GM19468 (cell line): Measurements from ENCODE around the gene ZNF180.
A peak's percentile ranks its signal among the peaks of the same experiment; 100 is the strongest.
"Not testable (repeated sequence)": the region's sequence is repeated elsewhere in the genome, so short reads cannot be mapped to it uniquely, and the experiment has no call there.

Experiments used
- ATAC-seq: cut with Tn5 transposase; IDR thresholded peaks from one replicate; pipeline ENCODE4 v1.9.1; 2021; ENCODE audit warnings: mild to moderate bottlenecking, moderate library complexity, moderate number of reproducible peaks; ENCODE audit not compliant: unreplicated experiment; ENCODE audit errors: extremely low read depth

ZNF180 gene

DNA sequence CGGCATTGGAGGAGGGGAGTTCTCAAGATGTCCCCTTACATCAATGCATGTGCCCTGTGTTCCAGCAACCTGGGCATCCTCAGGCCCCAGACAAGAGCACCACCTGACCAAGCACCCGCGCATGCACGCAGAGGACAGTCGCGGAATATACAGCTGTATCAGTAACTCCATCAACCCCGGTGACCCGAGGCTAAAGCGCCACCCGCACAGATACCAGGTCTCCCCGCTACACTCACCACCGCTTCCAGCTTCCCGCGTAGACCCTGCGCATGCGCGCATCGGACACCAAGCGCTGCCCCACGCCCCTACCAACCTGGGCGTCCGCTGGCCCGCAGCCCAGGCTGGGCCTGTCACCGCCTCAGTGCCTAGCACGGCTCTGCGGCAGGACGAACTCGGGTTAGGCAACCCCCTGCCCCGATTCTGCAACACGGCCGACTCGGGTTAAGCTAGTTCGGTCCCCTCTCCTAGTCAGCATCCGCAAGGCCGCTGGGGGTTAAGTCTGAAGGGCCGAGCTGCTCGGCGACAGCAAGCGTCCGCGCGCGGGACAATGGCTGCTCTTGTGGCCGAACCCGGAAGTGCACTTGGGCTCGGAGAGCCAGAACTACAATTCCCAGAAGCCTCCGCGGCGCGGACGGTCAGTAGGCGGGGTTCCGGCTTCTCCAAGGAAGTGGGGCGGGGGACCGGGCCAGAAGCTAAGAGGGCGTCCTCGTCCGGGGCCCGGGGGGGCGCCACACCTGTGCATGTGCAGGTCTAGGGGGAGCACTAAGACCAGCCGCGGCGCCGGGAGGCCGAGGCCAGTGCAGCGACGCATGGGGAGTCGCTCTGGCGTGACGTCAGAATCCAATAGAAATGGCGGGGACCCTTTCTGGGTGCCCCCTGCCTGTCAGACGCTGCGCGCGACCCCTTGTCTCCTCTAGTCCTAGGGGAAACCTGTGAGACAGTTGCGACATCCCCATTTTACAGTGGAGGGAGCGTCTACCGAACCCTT is at the start of gene ZNF180:
ZNF180 (minus strand) TSS at position 561 of the 988 bp plus-strand sequence. CDS start 3,188 bp downstream, outside the sequence.
- ATAC-seq: peak; percentile 71

DNA sequence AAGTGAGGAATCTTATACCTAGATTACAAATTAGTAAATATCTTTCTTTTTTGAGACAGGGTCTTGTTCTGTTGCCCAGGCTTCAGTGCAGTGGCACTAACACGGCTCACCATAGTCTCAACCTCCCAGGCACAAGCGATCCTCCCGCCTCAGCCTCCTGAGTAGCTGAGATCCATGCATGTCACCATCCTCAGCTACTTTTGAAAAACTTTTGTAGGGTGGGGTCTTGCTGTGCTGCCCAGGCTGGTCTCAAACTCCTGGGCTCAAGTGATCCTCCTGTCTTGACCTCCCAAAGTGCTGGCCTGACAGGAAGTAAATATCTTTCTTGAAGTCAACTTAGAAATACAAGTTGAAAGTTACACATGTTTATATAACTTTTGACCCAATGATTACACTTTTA is 49.2 kb upstream of the ZNF180 start:
- no peak for ATAC-seq

DNA sequence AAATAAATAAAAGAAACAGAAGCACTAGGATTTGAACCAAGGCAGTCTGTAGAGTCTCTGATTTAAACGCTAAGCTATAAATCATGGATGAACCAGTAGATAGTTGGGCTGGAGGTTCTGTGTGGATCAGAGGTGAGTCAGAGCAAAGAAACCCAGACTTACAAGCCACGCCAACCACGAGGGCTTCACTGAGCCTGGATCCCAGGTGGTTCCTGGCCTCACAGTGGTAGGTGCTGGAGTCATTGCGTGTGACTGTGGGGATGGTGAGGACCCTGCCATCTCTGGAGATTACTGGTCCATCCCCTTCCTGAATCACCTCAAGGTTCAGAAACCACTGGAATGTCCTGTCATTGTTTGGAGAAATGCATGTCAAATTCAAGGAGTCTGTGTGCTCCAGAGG is 48.4 kb upstream of the ZNF180 start:
- ATAC-seq: no peak

DNA sequence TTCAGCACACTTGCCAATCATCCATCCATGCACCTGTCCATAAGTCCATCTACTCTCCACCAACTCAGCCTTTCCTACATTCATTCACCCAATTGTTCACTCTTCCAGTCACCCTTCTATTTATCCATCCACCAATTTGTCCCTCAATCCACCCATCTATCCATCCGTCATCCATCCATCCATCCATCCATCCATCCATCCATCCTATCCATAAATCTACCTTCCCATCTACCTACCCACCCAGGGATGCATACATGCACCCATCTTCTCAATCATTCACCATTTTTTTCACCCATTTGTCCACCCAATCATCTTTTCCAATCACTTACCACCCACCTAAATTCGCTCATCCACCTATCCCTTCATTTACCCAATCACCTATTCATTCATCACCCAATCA is 43.7 kb upstream of the ZNF180 start:
- no peak for ATAC-seq

DNA sequence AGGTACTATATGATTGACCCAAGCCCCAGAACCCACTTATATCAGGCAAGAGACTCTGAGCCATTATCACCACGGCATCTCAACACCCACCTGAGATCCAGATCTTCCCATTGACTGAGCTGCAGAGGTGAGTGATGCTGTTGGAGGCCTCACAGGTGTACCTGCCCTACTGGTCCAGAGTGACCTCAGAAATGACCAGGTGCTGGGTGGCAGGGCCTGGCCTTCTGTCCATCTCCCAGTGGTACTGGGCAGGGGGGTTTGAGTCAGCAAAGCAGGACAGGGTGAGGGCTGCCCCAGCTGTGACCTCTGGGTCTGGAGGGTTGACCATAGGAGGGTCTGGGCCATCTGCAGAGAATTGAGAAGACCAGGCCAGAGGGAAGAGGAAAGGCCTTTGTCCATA is 42.3 kb upstream of the ZNF180 start:
- no peak for ATAC-seq

DNA sequence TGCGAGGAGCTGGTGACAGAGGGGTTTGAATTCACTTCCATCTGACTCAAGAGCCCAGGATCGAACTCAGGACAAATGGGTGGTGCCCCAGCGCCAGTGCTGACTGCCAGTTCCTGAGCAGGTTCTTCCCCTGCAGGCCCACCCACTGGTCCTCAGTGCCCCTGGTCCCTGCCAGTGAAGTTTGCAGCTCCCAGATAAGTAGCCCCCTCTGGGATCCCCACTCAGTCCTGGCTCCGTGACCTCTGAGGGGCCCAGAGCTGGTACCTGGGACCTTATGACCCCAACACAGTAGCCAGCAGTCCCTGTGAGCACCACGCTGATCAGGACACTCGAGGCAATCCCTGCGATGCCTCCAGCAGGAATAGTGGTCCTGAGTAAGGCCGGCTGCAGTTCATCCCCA is 40.4 kb upstream of the ZNF180 start:
- ATAC-seq: no peak

DNA sequence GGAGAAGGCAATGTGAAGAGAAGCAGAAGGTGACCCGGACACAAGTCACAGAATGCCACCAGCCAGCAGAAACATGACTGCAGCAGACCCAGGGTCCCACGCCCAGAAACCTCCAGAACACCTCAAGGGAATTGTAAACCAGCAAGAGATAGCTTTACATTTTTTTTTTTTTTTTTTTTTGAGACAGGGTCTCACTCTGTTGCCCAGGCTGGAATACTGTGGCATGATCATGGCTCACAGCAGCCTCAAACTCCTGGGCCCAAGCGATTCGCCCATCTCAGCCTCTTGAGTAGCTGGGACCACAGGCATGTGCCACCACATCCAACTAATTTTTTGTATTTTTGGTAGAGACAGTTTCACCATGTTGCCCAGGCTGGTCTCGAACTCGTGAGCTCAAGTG is 39.7 kb upstream of the ZNF180 start:
- ATAC-seq: no peak

DNA sequence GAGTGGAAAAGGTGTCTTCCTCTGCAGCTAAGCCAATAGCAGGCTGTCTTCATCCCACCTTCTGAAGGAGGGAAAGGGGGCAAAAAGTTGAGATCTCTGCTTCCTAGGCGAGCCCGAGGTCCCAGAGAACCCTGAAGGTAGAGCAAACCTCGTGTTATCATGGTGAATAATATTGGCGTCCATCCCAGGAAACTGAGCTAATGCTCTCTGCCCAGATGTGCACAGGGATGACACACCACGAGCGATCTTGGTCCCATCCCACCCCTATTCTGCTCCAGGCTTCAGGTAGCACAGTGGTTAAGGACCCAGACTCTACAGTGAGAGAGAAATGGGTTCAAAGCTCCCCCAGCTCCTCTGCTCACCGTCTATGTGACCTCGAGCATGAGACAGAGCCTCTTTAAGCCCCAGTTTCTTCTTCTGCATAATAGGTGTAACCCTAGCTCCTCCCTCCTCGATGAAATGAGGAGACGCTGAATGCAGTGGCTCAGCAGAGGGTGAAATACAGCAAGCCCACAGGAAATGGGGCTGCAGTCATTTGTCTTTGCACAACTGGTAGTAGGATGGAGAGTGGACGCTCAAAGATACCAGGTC is 39.0 kb upstream of the ZNF180 start:
- ATAC-seq: no peak

DNA sequence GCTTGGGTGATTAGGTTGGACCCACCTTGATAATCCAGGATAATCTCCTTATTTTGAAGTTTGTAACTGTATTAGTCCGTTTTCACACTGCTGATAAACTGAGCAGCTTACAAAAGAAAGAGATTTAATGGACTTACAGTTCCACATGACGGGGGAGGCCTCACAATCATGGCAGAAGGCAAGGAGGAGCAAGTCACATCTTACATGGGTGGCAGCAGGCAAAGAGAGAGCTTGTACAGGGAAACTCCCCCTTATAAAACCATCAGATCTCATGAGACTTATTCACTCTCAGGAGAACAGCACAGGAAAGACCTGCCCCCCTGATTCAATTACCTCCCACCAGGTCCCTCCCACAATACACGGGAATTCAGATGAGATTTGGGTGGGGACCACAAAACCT is 35.0 kb upstream of the ZNF180 start:
- ATAC-seq: not testable (repeated sequence)

DNA sequence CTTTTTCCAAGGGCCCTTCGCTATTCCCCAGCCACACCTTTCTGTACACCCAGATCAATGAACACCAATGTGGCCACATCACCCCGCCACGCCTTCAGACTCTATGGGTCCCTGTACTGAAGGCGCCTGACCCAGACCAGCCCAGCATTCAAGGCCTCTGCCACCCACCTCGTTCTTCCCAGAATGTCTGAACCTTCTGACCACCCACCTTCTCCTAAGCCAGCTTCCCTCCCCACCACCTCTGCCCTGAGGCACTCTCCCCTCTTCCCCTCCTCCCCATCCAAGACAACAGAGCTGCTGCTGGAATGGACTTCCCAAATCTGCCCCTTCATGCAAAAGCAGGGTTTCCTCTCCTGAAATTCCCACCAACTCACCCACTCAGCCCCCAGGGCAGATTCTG is 32.5 kb upstream of the ZNF180 start:
- ATAC-seq: no peak

DNA sequence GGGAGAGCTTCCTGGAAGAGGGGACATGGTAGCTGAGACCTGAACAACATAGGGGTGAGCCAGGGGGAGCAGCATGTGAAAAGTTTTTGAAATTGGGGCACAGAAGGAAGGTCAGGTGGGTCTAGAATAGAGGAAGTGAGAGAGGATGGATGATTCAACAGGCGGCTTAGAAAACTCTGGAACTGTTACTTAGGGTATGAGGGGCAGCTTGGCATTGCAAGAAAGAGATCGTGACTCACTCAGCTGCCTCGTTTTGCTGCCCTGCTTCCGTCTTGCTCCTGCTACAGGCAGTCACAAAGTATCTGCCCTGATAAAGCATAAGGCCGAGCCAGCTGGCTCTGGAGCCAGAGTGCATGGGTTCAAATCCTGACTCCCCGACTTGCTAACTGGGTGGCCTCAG is 30.5 kb upstream of the ZNF180 start:
- ATAC-seq: no peak

DNA sequence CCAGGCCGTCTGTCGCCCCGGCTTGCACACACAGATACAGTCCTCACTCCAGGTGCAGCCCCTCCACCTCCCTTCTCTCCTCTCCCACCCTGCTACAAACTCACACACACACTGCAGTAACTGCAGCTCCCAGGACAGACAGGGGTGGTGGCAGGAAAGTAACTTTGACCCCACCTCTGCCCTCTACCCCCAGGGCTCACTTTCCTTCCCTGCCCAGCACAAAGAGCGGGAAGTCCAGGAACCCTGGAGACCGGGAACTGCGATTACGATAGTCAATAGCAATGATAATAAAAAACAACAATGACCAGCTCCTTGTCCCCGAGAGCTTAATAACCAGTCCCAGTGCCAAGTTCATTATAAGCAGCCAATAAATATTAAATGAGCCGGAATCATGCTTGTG is 29.2 kb upstream of the ZNF180 start, which contains the start of gene CEACAM20:
CEACAM20 (minus strand) TSS at position 140 of the 400 bp plus-strand sequence. CDS start 166 bp downstream, outside the sequence.
- ATAC-seq: no peak

DNA sequence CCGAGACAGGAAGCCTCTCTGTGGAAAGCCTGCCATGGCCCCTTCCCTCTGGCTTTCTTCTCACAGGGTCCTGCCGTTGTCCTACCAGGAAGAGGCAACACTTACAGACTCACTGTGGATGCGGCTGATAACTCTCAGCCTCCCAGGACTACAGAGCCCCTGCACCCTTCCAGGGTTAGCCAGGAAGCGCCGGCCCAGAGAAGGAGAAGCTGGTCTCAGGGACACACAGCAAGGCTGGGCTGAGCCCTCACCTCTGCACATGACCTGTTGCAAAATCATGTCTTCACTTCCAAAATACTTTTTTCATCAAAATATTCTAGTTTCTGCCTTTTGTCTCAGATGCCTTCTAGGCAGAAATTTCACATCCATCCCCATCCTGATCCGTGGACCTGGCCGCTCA is 27.2 kb upstream of the ZNF180 start:
- no peak for ATAC-seq

DNA sequence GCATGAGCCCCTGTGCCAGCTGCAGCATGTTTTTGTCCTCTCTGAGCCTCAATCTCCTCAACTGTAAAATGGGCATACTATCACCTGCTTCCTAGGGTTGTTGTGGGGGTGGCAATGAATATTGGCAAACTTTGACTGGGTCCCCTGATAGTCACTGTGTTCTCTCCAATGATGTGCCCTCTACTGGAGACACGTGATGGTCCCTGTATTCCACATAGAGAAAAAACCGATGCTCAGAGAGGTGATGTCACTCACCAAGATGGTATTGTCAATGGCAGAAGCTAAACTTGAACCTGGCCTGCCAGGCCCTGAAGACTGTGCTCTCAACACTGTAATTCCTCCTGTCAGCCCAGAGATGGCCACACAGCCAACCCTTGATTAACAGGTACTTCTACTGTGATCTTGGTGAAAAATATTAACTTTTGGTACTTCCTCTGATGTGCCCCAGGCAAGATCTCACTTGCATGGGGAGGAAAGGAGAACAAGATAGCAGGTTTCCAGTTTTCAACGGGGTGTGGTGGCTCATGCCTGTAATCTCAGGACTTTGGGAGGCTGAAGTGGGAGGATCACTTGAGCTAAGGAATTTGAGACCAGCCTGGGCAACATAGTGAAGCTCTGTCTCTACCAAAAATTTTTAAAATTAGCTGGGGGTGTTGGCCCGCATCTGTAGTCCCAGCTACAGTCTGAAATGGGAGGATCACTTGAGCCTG is 25.6 kb upstream of the ZNF180 start:
- no peak for ATAC-seq

DNA sequence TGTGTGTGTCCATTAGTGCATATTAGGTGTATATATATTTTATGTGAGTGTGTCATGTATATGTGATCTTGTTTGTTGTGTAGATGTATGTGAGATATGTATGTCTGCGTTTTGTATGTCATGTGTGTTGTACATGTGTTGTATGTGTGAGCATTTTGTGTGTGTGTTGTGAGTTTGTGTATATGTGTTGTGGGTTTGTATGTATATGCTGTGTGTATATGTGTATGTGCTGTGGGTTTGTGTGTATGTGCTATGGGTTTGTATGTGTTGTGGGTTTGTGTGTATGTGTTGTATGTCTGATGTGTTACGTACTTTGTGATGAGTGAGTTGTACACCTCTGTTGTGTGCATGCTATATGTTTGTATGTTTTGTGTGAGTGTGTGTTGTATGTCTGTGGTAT is 21.0 kb upstream of the ZNF180 start:
- ATAC-seq: no peak

DNA sequence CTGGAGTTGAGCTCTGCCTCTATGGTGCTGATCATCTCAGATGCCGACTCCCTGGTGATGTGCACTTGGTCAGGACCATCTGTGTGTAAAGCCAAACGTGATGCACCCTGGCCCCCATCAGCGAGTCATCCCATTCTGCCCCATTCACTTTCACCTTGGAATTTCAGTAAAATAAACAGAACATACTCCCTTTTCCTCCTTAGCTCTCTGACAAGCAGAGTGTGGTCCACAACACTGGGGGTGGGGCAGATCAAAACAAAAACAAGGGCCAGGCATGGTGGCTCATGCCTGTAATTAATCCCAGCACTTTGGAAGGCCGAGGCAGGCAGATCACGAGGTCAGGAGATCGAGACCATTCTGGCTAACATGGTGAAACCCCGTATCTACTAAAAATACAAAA is 16.8 kb upstream of the ZNF180 start:
- no peak for ATAC-seq

DNA sequence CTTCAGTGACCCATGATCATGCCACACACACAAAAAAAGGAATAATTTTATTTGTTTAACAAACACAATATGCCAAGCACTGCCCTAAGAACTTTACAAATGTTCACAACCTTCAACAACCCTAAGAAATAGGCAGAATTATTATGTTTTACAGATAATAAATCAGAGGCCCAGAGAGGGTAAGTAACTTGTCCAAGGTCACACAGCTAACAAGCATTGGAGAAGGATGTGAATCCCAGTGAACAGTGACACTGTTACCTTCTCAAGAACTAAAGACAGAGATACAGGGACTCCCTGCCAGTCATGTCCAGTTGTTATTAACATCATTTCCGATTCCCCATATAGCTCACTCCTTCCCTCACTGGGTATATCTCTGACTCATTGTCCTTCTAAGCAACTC is 15.6 kb upstream of the ZNF180 start:
- ATAC-seq: no peak

DNA sequence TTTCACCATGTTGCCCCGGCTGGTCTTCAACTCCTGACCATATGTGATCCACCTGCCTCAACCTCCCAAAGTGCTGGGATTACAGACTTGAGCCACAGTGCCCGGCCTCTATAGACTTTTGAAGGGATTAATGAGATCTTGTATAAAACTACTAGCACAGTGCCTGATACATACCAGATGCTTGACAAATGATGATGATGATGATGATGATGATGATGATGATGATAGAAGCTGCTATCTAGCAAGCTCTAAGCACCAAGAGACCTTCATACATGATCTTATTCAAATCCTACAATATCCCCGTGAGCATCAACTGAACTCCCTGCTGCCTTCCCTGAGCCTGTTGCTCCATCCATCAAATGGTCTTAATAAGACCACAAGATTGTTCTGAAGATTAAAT is 14.7 kb upstream of the ZNF180 start:
- no peak for ATAC-seq

DNA sequence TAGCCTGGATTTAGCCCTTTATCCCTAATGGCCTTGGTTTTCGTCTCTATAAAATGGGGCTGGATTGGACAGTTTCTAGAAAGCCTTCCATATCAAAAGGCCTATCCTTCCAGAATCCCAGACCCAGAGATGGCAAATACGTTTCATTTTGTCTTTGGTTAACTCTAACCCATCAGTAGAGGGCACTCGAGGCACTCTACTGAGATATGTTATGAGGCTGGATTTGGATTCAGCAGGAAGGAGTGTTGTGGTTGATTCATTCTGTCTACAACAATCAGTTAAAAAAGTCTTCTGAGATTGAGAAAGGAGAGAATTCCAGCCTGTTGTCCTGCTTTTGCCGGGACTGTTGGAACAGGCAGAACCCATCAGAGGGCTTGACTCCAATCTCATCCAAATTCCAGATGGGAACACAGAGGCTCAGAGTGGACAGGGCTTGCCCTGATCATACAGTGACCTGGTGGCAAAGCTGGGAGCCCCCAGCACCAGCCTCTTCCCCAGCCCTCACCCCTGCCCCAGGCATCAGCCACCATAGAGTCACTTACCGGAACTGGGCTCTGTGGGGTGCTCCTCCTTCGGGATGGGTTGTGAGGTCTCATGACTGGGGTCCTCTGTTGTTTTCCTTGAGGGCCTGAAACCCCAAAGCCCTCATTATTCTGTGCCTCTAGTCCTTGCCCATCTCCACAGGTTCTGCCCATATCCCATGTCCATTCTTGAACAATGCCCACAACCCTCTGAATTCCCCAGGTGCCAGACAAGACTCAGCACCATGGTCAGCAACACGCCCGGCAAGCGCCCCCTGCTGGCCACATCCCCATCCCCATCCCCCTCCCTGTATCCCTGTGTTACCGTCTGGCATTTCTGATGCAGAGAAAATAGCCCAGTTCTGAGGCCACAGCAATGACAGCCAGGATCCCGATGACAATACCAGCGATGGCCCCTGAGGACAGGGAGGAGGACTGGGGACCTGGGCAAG is 12.3 kb upstream of the ZNF180 start:
- ATAC-seq: no peak

DNA sequence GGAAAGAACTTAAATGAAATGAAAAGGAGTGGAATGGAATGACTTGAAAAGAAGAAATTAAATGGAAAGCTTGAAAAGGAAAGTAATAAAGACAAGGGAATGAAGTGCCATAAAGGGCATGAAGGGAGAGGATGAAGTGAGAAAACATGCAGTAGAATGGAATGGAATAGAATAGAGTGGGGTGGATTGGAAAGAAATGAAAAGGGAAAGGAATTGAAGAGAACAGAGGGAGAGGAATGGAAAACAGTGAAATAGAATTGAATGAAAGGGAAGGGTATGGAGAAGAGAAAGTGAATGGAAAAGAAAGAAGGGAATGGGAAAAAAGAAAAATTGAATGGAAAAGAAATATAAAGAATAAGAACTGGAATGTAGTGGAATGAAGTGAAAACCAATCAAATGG is 9.2 kb upstream of the ZNF180 start:
- no peak for ATAC-seq
